IPS DF 4.7 (cell line): ENCODE measurements around the gene CTNNBL1.
A peak's percentile ranks its signal among the peaks of the same experiment; 100 is the strongest.
"Not testable (repeated sequence)": the region's sequence is repeated elsewhere in the genome, so short reads cannot be mapped to it uniquely, and the experiment has no call there.

Experiments used
- DNase-seq: peaks from one replicate; pipeline ENCODE4 v3.0.0-alpha.2; 2013; ENCODE audit warnings: low spot score; ENCODE audit errors: extremely low read depth

Gene CTNNBL1, protein sequence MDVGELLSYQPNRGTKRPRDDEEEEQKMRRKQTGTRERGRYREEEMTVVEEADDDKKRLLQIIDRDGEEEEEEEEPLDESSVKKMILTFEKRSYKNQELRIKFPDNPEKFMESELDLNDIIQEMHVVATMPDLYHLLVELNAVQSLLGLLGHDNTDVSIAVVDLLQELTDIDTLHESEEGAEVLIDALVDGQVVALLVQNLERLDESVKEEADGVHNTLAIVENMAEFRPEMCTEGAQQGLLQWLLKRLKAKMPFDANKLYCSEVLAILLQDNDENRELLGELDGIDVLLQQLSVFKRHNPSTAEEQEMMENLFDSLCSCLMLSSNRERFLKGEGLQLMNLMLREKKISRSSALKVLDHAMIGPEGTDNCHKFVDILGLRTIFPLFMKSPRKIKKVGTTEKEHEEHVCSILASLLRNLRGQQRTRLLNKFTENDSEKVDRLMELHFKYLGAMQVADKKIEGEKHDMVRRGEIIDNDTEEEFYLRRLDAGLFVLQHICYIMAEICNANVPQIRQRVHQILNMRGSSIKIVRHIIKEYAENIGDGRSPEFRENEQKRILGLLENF

DNA sequence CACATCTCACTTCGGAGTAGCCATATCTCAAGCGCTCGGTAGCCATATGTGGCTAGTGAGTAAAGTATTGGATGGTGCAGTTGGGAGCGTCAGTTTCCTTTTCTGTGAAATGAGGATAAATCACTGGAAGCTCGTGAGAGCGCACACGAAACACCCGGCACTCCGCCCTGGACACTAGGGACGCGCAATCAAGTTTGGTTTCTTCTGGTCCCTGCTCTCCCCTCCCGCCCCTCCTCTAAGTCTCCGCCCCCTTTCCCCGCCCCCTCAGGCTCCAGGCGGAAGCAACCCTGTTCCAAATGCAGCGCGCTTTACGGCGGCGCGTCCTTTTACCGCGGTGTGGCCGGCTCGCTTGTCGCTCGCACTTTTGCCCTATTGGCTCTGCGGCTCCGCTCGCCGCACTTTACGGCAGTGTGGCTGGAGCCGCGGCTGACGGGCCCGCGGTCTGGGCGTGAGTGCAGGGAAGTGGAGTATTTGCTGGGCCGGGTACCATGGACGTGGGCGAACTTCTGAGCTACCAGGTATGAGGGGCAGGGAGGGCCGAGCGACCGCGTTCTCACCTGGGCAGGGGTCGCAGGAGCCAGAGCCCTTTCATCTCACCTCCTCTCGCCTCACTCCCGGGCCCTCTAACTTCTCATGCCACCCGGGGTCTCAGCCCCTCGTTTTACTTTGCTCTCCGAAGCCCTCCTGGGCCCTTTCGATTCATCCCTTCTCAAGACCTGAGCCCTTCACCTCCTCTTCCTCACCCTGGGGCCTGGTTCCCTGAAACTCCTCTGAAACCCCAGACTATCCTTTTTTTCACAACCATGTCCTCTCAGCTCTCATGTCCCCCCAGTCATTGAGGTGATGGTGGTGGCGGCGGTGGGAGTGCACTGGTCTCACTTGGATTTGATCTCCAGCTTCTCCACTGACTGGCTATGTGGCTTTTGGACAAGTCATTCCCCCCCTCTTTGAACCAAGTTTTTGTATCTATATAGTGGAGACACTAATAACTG is at the start of gene CTNNBL1:
Gene CTNNBL1, plus strand, starts transcription at position 396 of the 992 bp plus-strand sequence. Its CDS starts 93 bp downstream, at position 489.
- DNase-seq = peak; percentile 87

DNA sequence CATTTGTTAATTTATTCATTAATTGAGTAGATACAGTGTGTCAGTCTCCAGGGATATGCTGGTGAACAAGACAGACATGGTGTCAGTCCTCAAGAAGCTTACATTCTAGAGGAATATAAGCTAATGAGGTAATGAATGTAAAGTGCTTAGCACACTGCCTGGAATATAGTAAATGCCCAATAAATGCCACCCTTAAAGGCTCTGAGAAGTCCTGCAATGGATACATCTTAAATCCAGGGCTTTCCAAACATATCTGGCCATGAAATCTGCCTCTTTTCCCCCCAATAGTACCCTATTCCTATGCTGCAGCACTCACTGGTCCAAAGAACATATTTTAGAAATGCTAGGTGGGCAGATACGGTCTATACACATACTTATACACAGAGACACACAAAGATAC is 49.2 kb upstream of the CTNNBL1 start:
- no peak for DNase-seq

GRCh38 chr20:37647946-37648345 is 45.9 kb upstream of the CTNNBL1 start:
- DNase-seq = no peak

- no peak for DNase-seq
Observed at GRCh38 chr20:37649017-37649416, 44.8 kb upstream of the CTNNBL1 start.

GRCh38 chr20:37649676-37650370 is 44.0 kb upstream of the CTNNBL1 start:
- DNase-seq = no peak

DNA sequence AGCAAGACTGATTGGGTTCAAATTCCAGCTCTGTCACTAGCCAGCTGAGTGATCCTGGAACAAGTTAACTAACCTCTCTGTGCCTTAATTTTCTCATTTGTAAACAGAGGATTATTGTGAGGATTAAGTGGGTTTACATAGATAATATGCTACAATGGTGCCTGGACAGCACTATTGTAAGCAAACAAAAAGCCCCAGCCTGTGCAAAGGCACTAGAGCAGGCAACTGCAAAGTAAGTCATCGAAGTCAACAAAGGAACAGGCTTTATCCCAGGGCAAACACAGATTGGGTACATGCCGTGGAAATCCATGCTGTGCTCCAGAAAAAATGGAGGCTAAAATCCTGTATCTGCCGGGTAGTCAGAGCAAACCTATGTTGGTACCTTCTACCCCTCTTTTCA is 43.2 kb upstream of the CTNNBL1 start:
- DNase-seq = no peak

DNA sequence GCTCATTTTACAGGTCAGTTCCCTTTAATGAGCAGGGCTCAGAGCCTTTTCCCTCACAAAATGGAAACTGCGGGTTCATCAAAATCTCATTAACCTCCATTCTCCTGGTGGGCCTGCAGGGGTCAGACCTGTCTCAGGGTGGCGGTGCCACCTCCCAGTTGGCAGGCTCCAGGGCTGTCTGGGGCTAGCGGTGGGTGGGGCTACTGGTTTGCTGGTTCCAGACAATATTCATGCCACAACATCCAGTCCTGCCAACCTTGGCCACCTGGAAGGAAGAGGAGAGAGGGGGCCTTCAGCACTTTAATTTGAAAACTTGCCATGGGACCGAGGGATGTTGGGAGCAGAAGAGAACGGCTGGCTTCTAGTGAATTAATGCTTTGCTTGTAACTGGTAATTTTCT is 41.9 kb upstream of the CTNNBL1 start:
- DNase-seq = peak; percentile 28

- no peak for DNase-seq
Observed at GRCh38 chr20:37656945-37657344, 36.9 kb upstream of the CTNNBL1 start.

DNA sequence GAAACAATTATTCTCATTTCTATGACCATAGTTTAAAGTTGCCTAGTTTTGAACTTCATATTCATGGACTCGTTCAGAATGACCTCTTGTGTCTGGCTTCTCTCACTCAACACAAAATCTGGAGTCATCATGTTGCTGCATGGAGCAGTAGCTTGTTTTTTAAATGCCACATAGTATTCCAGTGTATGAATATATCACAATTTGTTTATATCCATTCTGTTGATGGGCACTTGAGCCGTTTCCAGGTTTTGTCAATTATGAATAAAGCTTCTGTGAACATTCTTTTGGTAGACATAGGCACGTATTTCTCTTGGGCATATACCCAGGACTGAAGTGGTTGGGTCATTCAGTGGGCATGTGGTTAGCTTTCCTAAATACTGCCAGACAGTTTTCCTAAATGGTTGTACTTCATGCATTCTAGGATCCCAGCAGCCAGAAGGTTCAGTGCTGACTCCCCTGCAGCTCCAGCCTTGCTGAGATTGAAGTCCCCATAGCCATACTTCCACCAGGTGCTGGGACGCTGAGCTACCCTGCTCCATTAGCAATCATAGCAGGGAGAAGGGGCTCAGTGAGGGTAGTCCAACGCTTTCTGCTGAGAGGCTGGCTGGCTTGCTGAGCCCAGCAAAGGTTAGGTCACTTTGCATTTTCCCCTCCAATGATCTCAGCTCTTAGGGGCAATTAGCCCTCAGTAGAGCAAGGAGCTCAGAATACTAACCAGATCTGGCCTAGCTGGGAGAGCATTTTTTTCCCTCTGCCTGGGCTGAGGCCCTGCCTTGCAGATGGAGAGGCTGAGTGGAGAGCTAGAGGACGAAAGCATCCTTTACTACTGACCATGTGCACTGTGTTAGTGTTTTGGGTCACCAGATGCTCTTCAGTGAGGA is 35.7 kb upstream of the CTNNBL1 start:
- DNase-seq = no peak

DNA sequence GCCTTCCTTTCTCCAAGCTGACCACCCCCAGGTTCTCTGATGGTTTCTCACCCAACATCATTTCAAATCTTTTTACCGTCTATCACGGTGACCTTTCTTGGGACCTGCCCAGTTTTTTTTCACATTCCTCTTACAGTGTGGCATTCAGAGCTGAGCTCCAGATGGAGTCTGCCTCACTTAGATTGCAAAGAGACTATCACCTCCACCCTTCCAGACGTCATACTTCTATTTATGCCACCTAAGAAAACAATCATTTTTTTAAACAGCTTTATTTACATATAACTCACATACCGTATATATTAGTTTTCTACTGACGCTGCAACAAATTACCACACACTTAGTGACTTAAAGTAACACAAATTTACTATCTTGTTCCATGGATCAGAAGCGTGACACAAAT is 32.3 kb upstream of the CTNNBL1 start:
- DNase-seq = no peak

GRCh38 chr20:37662308-37662707 is 31.5 kb upstream of the CTNNBL1 start:
- no peak for DNase-seq

DNA sequence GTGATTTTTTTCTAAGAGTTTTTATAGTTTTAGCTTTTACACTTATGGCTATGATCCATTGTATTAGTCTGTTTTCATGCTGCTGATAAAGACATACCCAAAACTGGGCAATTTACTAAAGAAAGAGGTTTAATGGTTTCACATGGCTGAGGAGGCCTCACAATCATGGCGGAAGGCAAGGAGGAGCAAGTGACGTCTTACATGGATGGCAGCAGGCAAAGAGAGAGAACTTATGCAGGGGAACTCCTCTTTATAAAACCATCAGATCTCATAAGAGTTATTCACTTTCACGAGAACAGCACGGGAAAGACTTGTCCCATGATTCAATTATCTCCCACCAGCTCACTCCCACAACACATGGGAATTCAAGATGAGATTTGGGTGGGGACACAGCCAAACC is 29.2 kb upstream of the CTNNBL1 start:
- not testable (repeated sequence) for DNase-seq

GRCh38 chr20:37668166-37668565 is 25.7 kb upstream of the CTNNBL1 start:
- no peak for DNase-seq

DNA sequence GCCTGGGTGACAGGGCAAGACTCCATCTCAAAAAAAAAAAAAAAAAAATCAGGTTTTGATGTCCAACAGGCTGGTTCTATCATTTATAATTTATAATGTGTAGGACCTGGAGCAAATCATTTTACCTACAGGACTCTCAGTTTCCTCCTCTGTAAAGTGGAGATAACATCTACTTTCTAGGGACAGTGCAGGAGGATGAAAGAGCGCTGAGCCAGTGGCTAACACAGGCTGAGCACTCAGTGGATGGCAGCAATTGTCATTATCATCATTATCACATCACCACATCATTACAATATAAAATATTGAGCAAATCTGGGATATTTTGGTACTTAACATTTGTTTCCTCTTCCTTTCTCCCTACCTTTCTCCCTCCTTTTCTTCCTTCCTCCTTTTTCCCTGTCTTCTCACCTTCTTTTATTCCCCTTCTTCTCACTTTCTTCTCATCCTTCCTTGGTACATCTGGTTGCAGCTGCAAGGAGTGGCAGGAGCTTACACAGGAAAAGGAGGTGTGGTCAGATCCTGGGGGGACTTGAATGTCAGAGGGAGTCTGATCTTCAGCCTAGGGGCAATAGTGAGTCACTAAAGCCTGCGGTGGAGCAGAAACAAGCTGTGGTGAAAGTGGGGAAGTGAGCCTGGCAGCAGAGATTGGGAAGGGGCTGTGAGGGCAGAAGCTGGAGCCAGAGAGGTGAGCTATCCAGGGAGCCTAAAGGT is 24.6 kb upstream of the CTNNBL1 start:
- DNase-seq = peak; percentile 19

DNA sequence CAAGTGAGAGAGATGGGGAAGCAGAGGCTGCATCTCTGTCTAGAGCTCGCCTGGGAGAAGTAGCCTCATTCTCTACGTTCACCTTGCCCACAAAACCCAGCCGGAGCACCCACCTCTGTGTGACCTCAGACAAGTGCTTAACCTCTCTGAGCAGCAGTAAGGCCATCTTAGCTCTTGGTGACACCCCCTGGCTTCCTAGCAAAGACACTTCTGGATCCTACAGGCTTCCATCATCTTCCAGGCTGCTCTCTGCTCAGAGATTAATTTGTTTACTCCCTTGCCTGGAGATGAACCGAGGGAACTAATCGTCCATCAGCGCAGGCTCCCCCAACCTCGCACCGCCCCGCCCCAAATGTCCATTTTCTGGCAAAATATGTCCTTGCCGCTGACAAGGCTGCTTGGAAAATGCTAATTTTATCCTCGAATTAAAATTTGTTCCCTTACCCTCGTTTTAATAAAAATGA is 24.0 kb upstream of the CTNNBL1 start:
- no peak for DNase-seq

- no peak for DNase-seq
Observed at GRCh38 chr20:37670351-37670791, 23.5 kb upstream of the CTNNBL1 start.

- no peak for DNase-seq
Observed at GRCh38 chr20:37672143-37672542, 21.7 kb upstream of the CTNNBL1 start.

DNA sequence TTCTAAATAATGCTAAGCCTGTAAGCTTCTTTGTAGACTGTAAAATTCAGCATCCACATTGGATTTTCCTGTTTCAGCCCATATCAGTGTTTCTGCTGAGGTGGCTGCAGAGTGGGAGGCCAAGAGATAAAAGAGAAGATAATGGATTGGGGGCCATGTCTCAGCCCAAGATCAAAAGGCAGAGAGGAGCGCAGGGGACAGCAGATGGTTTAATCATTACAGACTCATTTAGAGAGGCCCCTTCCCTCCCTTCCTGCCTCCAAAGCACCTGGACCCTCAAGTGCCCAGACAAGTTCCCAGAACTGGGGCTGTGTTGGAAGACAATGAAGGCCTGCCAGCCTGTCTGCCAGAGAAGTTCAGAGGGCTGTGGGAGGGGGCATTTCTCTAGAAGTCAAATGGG is 20.4 kb upstream of the CTNNBL1 start:
- no peak for DNase-seq

GRCh38 chr20:37676440-37676839 is 17.4 kb upstream of the CTNNBL1 start:
- DNase-seq = no peak
